SIG-M5 (cell line): Measurements from ENCODE around the gene ARHGDIA.

ENCODE experiments used
- DNase-seq: peaks from one replicate; lab custom pipeline; 2025; lab: John Stamatoyannopoulos, UW

The ARHGDIA gene

DNA sequence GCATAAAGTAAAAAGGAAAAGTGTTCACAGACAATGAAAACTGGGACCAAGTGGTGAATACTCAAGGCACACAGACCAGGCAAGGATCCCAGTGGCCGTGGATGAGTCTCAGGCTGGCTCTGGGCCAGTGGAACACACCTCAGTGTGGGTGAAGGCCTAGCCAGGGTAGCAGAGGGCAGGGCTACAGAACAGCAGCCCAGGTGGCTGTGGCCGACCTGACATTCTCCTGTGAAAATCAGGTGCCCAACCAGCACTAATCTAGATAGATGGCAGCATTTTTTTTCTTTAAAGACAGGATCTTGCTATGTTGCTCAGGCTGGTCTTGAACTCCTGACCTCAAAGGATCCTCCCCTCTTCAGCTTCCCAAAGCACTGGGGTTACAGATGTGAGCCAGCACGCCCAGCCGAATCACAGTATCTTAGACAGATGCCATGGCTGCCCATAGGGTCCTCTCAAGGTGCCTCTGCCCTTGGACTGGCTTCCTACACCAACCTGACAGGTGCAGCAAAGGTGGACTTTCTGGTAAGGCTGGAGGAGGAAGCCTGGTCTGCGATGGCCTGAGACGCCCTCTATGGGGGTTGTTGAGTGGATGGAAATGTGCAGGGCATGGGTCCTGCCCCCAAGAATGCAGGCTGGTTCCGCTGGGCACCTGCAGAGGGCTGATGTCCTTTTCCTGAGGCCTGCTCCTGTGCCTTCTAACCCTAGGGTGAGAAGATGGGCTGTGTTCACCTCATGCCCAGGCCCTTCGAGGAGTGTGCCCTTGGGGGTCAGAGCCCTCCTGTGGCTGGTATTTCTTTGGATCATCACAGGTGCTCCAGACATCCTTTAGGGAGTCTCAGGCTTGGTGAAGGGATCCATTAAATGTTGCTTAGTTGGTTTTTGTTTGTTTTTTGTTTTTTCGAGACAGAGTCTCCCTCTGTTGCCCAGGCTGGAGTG is 7.0 kb downstream of the ARHGDIA start:
- no peak for DNase-seq

DNA sequence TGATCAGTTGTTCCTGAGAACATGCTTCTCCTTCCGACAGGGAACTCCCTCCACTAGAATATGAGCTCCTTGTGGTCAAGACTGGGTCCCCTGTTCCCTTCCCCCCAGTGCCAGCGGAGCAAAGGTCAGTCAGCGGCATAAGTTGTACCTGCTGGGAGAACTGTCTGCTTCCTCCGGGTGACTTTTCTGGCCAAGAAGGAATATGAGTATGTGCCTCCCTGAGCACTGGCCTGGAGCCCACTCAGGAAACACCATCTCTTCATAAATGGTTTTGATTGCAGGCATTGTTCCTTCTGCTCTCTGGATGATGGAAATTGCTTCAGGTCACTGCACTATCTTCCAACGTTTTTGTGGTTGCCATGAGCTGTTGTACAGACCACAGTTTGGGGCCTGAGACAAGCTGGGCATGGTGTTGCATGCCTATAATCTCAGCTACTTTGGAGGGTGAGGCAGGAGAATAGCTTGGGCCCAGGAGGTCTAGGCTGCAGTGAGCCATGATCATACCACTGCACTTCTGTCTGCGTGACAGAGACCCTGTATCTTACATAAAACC is 7.9 kb downstream of the ARHGDIA start:
- no peak for DNase-seq

DNA sequence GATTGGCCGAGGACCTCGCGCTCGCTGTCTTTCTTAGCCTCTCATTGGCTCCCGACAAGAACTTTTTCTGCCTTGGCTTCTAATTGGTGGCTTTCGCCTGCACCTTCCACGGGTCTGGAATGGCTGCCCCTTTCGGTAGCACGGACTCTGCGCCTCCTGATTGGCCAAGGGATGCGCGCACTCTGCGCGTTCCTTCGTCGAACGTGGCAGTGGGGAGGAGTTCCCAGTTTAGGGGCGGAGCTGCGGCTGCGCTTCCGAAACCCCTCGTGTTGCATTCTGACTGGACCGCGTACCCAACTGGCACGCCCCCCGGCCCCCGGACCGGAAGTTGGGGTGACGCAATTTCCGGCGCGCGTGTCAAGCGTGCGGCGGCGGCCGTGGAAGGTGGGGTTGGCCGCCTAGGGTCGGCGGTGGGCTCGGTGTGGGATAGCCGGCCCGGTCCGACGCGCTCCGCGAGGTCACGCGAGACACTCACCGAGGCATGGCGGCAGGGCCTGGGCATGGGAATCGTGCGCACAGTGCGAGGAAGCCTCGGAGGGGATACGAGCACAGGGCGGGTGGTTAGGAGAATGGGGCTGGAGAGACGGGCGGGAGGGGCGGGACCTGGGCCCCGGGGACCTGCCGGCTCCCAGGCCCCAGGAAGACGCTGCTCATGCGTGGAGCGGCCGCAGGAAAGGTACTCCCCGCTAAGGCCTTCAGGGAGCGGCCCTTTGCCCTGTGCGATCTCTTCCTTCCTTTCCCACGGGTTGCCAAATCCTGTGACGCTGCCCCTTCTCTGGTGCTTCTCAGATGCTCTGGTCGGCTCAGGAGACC is 10.2 kb downstream of the ARHGDIA start:
- peak; percentile 99 for DNase-seq

DNA sequence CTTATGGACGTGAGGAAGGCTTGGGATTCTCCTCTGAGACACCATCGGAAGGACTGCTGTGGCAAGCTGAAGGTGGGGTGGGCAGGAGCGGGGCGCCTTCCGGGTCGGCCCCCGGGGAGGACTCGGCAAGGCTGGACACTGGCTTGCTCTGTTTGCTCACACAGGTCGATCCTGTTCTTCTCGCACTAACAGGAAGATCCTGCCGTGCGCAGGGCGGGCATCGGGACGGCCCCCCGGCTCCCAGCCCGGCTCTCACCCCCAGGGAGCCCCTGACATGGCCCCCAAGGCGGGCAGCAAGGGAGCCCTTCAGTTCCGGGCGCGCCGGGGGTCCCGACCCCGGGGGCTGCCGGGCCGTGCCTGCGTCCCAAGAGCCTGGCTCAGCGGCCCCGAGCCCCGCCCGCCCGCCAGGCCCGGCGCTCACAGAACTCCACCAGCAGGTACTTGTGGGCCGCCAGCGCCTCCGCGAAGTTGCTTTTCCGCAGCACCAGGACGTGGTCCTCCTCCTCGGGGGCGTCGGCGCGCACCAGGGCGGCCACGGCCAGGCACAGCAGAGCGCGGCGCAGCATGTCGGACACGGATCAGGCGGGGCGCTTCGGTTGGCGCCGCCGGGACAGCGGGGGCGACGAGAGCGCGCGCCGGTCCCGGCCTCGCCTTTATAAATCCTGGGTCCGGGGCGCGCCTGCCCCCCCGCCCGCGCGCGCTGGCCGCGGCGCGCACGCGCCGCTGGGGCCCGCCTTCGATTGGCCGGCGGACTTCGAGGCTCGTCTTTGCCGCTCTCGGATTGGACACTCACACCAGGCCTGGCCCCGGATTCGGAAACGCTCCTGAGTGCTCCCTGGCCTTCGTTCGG is 11.0 kb downstream of the ARHGDIA start, which contains the start of gene P4HB:
Gene P4HB (minus strand): TSS at position 630 of the 850 bp plus-strand sequence. CDS start 64 bp downstream, at position 566.
- DNase-seq: no peak

DNA sequence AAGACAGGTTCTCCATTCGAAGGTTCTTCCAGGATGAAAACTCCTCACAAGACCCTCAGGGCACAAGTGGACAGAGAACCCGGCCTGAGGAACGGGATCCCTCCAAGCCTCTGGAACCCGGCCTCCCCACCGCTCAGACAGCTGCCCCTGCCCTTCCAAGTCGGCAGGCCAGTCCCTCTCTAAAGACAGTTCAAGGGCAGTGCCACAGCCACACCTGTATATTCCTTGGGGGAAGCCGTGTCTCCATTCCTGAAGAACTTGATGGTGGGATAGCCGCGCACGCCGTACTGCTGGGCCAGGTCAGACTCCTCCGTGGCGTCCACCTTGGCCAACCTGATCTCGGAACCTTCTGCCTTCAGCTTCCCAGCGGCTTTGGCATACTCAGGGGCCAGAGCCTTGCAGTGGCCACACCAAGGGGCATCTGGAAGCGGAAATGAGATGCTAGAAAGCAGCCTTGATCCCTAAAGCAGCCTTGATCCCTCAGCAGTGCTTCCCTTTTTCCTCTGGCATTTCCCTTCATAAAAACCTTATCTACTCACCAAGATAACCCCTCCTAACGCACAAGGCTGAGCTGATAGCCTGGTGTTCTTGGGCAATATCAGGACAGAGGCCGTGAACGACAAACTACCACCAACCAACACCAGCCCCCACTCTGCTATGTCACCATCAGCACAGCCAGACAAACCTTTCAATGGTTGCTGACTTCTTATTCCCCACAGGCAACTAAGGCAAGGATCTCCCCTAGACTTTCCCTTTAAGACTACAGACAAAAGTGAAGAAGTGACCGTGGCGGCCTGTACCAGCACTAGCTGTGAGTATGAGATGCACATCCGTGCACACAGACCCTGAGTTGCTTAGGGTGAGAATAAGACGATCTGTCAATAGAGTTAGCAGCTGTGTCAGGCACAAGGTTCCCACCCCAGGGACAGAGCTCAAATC is 11.9 kb downstream of the ARHGDIA start:
- no peak for DNase-seq

DNA sequence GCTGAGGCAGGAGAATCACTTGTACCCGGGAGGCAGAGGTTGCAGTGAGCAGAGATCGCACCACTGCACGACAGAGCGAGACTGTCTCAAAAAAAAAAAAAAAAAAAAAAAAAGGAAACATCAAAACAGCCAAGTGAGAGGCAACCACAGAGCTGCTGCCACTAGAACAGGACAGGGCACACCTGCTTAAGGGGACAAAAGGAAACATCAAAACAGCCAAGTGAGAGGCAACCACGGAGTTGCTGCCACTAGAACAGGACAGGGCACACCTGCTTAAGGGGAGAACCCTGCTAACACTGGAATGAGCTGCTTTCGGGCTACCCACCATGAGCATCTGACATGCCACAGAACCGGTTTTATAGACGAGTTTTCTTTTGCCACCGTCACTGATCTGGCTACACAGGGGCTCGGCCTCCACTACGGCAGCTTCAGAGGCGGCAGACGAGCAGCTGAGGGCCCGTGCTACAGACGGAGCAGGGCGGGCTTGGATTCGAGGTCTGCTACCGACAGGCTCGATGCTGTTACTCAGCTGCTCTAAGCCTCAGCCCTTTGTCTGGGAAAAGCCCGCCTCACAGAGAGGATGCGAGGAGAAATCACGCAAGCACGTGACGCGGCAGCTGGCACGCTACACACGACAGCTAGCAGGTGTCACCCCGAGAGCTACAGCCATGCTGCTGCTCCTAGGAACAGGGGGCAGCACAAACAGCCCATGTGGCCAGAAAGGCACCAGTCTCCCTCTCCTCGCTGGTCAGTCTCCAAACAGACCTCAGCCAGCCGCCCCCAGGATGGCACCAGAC is 12.8 kb downstream of the ARHGDIA start:
- no peak for DNase-seq

DNA sequence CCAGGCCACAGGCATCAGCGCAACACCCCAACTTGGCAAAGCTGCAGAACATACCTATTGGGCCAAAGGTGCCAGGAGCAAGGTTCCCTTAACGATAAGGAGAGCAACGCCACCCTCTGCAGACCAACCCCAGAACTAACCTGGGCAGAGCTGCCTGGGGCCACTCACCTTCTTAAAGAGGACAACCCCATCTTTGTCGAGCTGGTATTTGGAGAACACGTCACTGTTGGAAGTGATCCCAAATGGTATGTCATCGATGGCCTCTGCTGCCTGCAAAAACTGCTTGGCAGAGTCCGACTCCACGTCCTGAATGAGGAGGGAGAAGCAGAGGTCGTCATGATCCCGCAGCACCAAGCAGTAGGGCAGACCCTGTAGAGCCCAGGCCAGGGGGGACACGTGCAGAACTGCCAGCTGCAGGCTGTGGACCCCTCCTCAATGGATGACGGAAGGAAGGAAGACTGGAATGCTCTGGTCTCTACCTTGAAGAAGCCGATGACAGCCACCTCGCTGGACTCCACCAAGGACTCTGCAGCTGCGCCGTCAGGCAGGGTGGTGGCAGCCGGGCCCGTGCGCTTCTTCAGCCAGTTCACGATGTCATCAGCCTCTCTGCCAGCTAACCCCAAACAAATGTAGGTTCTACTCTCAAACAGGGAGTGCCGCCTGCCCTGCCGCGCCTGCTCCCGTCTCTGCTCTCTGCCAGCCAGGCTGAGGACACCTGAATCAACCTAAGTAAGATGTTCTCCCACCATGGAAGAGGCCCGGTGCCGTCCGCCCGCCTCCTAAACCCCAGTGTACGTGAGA is 16.0 kb downstream of the ARHGDIA start:
- DNase-seq: no peak

DNA sequence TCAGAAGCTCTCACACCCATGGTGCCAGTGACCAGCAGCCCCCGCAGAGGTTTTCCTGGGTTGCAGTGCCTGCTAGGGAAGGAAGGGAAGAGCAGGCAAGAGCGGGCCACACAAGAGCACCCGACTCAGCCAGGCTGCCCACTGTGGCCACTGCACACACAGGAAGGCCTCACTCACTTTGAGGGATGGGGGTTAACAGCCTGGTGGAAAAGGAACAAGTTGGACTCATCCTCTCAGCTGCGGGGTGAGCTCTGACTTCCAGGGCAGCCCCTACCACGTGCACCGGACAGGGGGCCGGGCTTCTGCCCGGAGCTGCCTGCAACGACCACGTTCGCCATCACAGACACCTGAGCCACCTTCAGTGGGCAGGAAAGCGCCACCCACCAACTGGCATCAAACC is 18.9 kb downstream of the ARHGDIA start:
- DNase-seq: no peak

DNA sequence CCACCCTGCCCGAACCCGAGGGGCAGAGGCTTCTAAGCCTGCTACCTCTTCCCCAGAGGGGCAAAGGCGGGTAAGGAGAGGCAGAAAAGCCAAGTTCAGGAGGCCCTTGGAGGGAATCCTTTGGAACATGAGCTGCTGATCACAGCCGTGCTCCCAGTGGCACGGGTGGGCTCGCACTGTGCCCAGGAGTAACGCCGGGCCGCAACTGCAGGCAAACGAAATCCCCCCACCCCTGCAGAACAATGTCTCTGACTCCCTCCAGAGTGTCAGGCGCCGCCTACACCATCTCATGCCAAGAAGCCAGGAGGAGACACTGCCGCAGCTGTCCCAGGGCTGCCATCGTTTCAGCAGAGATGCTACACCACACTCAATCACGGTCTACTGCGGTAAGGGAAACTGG is 19.7 kb downstream of the ARHGDIA start:
- DNase-seq: no peak

DNA sequence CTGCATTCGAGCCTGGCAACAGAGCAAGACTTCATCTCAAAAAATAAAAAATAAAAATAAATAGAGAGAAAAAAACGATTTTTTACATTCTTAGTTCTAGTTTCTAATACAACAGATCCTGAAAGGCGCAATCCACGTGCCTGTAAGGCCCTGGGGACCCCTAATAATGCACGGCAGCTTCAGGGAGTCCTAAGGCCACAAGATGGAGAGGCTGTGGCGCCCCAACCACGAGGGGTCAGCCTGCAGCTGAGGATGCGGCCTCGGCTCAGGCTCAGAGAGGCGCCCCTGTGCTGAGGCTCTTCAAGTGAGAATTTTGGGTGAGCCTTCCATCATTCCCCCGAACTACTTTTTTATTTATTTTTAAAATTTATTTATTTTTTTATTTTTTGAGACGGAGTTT is 21.7 kb downstream of the ARHGDIA start:
- DNase-seq: no peak

DNA sequence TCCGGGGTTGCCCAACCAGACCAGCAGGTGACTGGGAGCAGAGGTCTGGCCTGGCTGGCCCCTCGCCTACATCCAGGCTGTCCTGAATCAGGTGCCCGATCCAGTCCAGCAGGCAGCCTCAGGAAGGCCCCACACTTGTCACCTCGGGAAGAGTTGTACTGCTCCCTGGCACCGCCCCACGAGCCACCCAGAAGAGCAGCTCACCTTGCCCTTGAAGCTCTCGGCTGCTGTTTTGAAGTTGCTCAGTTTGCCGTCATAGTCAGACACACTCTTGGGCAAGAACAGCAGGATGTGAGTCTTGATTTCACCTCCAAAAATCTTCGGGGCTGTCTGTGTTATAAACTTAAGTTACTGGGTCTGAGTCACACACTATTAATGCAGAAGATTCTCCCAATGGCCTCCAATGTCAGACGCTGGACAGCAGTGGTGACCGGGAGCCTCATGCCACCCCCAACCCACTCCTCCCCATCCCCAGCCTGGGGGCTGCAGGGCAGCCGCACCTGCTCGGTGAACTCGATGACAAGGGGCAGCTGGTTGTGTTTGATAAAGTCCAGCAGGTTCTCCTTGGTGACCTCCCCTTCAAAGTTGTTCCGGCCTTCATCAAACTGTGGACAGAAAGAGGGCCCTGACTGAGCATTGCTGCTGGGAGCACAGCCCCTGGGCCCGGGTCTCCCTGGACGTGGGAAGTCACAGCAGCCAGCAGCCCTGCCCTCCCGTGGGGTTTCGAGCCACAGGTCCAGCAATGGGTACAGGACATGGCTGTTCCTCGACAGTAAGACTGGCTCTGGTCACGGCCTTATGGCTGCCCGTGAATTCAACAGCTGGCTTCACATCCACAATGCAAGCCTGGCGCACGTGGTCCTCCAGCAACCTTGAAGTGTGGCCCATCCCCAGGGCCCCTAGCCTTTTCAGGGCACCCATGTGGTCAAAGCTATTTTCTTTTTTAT is 24.1 kb downstream of the ARHGDIA start:
- DNase-seq: no peak

DNA sequence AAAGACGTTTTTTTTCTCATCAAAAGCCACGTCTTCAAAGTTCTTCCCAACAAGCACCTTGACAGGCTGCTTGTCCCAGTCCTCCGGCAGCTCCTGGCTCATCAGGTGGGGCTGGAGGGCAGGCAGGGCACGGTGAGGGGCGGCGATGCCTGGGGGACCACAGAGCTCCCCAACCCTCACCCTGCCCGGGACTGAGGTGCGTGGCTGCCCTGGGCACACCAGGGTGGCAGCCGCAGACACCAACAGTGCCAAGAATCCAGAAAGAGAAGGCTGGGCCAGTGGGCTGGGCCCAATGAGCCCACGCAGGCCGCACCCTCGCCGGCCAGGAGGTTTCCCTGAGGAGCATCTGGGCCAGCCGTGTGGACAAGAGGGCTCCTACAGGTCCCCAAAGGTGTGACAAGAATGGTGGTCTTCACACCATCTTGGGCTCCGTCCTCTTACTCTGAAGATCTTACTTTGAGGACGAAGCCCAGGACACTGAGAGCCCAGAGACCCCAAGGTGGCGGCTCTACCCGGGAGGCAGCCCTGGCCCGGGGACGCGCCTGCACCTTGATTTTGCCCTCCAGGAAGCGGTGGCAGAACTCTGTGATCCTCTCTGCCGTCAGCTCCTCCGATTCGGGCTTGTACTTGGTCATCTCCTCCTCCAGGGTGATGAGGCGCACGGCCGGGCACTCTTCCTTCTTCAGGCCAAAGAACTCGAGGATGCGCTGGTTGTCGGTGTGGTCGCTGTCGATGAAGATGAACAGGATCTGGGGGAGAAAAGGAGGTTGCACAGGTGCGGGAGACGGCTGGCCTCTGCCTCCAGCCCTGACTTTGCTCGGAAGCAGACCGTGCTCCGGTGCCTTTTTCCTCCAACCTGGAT is 25.0 kb downstream of the ARHGDIA start:
- no peak for DNase-seq

DNA sequence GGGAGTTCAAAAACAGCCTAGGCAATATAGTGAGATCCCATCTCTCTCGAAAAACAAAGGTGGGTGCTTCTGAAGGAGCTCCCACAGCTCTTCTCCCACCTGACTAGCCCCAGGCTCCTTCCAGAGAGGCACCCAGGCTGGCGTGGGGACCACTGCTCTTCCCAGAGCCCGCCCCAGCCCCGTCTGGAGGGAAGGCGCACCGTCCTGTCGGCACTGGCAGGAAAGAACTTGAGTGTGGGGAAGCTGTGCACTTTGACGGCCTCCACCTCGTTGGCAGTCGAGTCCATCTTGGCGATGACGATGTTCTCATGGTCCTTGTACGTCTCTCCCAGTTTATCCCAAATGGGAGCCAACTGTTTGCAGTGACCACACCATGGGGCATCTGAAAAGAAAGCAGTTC is 25.8 kb downstream of the ARHGDIA start:
- no peak for DNase-seq

DNA sequence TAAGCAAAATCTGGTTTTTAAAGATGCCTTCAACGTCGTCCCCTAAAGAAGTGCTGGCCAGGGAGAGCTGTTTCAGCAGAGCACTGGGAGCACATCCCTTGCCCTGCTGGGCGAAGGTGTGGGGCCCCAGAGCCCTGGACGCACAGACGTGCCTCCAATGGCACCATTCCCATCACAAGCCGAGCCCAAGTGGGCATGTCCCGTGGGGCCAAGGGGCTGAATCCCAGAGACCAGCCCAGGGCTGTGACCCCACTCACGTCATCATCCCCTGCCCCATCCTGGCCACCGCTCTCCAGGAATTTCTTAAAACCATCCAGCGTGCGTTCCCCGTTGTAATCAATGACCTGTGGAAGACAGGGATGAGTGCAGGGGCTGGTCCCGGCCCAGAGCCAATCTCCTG is 26.2 kb downstream of the ARHGDIA start:
- no peak for DNase-seq

DNA sequence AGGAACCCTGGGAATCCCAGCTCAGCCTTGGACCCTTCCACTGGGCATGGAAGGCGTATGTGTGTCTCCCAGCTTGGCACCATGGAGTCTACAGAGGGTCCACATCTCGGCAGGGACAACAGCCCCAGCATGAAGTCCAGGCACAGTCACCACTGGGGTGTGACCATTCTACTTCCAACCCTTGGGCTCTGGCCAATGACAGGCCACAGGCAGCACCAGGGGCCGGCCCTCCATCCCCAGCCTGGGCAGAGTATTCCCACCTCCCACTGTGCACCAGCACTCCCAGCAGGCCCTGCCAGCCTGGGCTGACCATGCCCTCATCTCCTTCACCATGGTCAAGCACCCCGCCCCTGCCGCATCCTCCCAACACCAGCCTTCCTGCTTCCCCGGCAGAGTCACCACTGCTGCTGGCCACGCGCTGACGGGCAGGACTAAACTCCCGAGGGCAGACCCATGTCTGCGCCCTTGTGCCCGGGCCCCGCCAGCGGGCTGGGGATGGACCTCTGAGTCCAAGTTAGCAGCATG is 26.7 kb downstream of the ARHGDIA start:
- DNase-seq: no peak

DNA sequence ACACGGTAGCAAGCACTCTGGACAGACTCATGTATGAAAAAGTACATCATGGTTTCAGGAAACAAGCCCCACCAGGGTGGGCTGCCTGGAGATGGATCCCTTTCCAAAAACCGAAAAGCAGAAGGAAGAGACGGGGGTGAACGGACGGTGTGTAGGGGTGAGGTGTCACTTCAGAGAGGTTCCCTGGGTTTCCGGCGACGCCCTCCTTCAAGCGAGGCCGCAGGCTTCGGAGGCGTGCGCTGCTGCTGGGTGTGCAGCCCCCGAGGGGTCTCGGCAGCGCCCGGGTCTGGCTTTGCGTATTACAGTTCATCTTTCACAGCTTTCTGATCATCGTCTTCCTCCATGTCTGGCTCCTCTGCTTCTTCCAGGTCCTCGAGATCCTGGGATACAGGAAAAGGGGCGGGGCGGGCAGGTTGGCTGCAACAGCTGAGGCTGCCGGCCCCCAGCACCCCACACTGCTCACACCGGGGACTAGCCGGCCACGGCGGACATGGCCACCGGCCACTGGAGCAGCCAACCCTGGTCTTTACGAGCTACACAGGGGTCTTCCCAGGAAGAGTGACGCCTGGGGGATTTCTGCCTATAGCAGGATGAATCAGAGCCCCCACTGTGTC is 27.3 kb downstream of the ARHGDIA start:
- no peak for DNase-seq
